Stimulated activated CD4-positive, alpha-beta T cell treated with anti-CD3 and anti-CD28 coated beads, Interleukin-2, amount 100 ng/mL, for 24 hours (primary cell): ENCODE data around the gene NTMT1.
"Not testable (repeated sequence)": the region's sequence is repeated elsewhere in the genome, so short reads cannot be mapped to it uniquely, and the experiment has no call there.

ENCODE experiments used
- DNase-seq, 2 donors: peaks; one replicate each; pipeline ENCODE4 v3.0.0-alpha.2; 2020

The NTMT1 gene, protein sequence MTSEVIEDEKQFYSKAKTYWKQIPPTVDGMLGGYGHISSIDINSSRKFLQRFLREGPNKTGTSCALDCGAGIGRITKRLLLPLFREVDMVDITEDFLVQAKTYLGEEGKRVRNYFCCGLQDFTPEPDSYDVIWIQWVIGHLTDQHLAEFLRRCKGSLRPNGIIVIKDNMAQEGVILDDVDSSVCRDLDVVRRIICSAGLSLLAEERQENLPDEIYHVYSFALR

GRCh38 chr9:129626079-129626624 is at the start of gene NTMT1:
TSS of gene NTMT1 (plus strand) at chr9:129626163. CDS start at chr9:129632704, 6,541 bp downstream.
- DNase-seq: peak; percentile 91 to 92

GRCh38 chr9:129576546-129577543 is 49.1 kb upstream of the NTMT1 start:
- no peak for DNase-seq

DNA sequence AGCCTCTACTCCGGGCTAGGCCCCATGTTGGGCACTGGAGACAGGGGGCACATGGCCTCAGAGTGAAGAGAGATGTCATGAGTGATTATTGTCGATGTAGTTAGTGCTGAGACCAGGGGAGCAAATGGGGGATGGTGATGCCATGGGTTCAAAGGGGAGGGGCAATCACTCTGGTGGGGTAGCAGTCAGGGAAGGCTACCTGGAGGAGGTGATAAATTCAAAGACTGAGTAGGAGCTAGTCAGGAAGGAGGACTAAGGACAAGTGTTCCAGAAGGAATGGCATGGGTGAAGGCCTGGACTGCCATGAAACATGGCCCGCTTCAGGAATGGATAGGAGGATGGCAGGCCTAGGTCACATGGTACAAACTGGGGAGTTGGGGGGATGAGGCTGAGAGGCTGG is 46.7 kb upstream of the NTMT1 start:
- no peak for DNase-seq

- DNase-seq: peak; percentile 32
Observed at GRCh38 chr9:129580211-129580915, 45.6 kb upstream of the NTMT1 start.

- DNase-seq: no peak
Observed at GRCh38 chr9:129581505-129582189, 44.3 kb upstream of the NTMT1 start.

GRCh38 chr9:129582855-129583254 is 43.1 kb upstream of the NTMT1 start:
- DNase-seq: peak in 1 of 2 donors; percentile 22

GRCh38 chr9:129583308-129584038 is 42.5 kb upstream of the NTMT1 start:
- no peak for DNase-seq

- DNase-seq: peak; percentile 61 to 65
Observed at GRCh38 chr9:129584136-129584535, 41.8 kb upstream of the NTMT1 start.

GRCh38 chr9:129585352-129585751 is 40.6 kb upstream of the NTMT1 start:
- no peak for DNase-seq

DNA sequence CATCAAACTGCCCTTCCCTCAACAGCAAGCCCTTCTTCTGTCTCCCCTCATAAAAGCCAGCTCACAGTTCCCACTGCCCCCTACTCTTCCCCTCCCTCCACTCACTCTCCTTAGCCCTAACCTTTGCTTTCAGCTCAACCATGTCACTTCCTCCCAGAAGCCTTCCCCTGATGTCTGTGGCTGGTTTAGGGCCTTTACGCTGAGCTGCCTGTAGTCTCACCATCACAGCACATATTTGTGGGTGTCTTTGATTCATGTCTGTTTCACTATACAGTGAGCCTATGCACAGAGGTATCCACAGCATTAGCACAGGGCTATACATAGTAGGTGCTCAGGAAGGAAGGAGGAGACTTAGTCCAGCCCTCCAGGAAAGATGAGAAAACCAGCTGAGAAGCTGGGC is 39.7 kb upstream of the NTMT1 start:
- DNase-seq: no peak

- no peak for DNase-seq
Observed at GRCh38 chr9:129586685-129587084, 39.3 kb upstream of the NTMT1 start.

DNA sequence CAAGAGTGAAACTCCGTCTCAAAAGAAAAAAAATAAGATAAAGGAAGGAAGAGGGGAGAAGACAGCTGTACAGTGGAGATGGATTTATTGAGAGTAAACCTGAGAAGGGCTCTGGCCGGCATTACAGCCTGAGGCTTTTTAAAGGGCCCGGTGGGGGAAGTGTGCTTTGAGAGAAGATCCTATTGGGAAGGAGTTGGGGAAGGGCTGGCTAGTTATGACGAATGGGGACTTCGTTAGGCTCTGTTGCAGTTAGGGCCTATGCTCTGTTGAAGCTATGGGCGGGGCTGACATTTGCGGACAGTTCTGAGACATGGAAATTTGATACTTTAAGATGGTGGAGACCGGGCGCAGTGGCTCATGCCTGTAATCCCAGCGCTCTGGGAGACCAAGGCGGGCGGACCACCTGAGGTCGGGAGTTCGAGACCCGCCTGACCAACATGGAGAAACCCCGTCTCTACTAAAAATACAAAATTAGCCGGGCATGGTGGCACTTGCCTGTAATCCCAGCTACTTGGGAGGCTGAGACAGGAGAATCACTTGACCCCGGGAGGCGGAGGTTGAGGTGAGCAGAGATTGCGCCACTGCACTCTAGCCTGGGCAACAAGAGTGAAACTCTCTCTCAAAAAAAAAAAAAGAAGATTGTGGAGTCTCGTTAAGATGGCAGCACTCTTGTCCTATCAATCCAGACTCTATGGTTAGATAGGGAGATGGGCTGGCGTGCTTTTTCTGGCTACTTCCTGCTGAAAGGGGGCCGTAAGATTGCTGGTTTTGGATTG is 38.3 kb upstream of the NTMT1 start:
- no peak for DNase-seq

DNA sequence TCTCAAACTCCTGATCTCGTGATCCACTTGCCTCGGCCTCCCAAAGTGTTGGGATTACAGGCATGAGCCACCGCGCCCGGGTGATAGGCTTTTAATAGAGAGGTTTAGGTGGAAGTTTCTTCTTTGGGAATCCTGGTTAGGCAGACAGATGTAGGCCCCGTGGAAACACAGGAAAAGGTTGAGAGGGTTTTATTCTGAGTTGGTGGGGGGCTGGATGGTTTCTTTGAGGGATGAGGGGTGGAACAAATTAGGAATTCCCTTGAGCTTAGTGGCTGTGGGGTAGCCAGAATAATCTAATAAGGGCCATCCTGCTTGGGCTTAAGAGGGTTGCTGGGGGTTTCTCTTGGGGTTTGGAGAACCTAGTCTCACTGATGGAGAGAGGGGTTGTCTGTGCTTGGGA is 35.5 kb upstream of the NTMT1 start:
- DNase-seq: no peak

GRCh38 chr9:129591916-129592315 is 34.0 kb upstream of the NTMT1 start:
- DNase-seq: no peak

DNA sequence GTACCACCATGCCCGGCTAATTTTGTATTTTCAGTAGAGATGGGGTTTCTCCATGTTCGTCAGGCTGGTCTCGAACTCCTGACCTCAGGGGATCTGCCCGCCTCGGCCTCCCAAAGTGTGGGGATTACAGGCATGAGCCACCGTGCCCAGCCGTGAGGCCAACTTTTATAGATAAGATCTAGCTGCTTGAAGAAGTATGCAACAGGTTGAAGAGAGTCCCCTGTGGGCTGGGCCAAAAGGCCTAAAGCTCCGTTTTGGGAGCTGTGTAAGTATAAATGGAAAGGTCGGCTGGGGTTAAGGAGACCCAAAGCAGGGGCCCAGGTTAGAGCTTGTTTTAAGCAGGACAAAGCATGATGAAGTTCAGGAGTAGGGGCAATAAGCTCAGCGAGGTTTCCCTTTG is 33.2 kb upstream of the NTMT1 start:
- DNase-seq: not testable (repeated sequence)

DNA sequence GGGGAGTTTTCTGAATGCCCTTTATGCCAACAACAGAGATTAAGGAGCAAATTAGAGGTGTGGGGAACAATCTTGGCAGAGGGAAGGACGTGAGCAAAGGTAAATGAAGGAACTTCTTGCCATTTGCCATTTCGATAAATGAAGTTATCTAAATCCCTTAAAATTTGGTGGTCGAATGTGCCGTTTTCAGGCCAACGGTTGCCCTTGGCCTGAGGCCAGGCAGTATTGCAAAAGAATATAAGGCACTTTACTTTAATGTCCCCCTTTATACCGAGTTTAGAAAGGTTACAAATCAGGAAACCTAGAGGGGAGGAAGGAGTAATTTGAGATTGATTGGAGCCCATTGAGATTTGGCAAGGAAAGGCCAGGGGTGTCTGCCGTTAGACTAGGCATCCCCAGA is 31.3 kb upstream of the NTMT1 start:
- DNase-seq: no peak

- no peak for DNase-seq
Observed at GRCh38 chr9:129595311-129595741, 30.6 kb upstream of the NTMT1 start.

GRCh38 chr9:129595903-129596540 is 29.9 kb upstream of the NTMT1 start:
- no peak for DNase-seq

- no peak for DNase-seq
Observed at GRCh38 chr9:129596541-129597331, 29.2 kb upstream of the NTMT1 start.
